Measurements from ENCODE around the gene BCKDHA.

DNA sequence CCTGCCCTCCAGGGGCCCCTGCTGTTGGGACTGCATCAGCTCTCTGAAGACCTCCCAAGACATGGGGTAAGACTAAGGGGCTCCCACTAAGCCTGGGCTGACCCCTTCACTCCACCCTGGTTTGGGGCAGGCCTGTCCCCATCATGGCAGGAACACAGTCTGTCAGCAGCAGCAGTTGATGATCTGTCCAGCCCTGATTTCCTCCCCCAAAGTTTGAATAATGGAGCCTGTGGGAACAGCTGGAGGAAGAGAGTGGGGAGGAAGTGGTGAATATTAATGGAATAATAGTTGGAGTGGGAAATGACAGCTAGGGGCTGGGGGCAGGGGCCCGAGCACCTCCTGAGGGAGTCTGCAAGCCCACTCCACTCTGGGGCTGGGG lies 30.9 kb downstream of the BCKDHA start:
- no peak for TF ChIP-seq POLR2AphosphoS5 (IDR thresholded peaks at IDR 0.05; ENCODE audit: low read depth, low read length)
- no peak for TF ChIP-seq POLR2A (IDR thresholded peaks at IDR 0.05; ENCODE audit: low read depth, low read length)
- no peak for TF ChIP-seq TAF1 (IDR thresholded peaks at IDR 0.05; ENCODE audit: borderline replicate concordance, low read depth, low read length)

All from GM12892 (cell line).